ENCODE data around the gene TRIM65.

The TRIM65 gene

GRCh38 chr17:75917141-75917916 lies 20.6 kb upstream of the TRIM65 start:
- DNase-seq: no peak

- no peak for DNase-seq
Measured at GRCh38 chr17:75915268-75915667, 18.5 kb upstream of the TRIM65 start.

GRCh38 chr17:75914643-75915267 lies 18.0 kb upstream of the TRIM65 start:
- no peak for DNase-seq

- no peak for DNase-seq
Measured at GRCh38 chr17:75913537-75914210, 16.9 kb upstream of the TRIM65 start.

GRCh38 chr17:75910699-75911098 lies 13.9 kb upstream of the TRIM65 start:
- DNase-seq: no peak

- no peak for DNase-seq
Measured at GRCh38 chr17:75909812-75910274, 13.1 kb upstream of the TRIM65 start.

GRCh38 chr17:75909051-75909811 lies 12.5 kb upstream of the TRIM65 start:
- no peak for DNase-seq

GRCh38 chr17:75908201-75908600 lies 11.4 kb upstream of the TRIM65 start:
- no peak for DNase-seq

GRCh38 chr17:75906143-75906884 lies 9.6 kb upstream of the TRIM65 start:
- no peak for DNase-seq

- peak; percentile 97 for DNase-seq
Measured at GRCh38 chr17:75904749-75905521, 8.2 kb upstream of the TRIM65 start, which contains the start of gene MRPL38. TSS of gene MRPL38 (minus strand) at chr17:75904884. CDS start at chr17:75904875, 9 bp downstream.

- no peak for DNase-seq
Measured at GRCh38 chr17:75902406-75902805, 5.7 kb upstream of the TRIM65 start.

GRCh38 chr17:75901727-75902126 lies 5.0 kb upstream of the TRIM65 start:
- DNase-seq: no peak

- no peak for DNase-seq
Measured at GRCh38 chr17:75900691-75901533, 4.2 kb upstream of the TRIM65 start.

GRCh38 chr17:75899767-75900468 lies 3.2 kb upstream of the TRIM65 start:
- DNase-seq: no peak

GRCh38 chr17:75899353-75899752 lies 2.6 kb upstream of the TRIM65 start:
- no peak for DNase-seq

- DNase-seq: no peak
Measured at GRCh38 chr17:75898791-75899190, 2.0 kb upstream of the TRIM65 start.

GRCh38 chr17:75898065-75898464 lies 1.3 kb upstream of the TRIM65 start:
- no peak for DNase-seq

GRCh38 chr17:75897160-75898019 lies 639 bp upstream of the TRIM65 start:
- DNase-seq: no peak
